ENCODE data around the gene GABBR2.

DNA sequence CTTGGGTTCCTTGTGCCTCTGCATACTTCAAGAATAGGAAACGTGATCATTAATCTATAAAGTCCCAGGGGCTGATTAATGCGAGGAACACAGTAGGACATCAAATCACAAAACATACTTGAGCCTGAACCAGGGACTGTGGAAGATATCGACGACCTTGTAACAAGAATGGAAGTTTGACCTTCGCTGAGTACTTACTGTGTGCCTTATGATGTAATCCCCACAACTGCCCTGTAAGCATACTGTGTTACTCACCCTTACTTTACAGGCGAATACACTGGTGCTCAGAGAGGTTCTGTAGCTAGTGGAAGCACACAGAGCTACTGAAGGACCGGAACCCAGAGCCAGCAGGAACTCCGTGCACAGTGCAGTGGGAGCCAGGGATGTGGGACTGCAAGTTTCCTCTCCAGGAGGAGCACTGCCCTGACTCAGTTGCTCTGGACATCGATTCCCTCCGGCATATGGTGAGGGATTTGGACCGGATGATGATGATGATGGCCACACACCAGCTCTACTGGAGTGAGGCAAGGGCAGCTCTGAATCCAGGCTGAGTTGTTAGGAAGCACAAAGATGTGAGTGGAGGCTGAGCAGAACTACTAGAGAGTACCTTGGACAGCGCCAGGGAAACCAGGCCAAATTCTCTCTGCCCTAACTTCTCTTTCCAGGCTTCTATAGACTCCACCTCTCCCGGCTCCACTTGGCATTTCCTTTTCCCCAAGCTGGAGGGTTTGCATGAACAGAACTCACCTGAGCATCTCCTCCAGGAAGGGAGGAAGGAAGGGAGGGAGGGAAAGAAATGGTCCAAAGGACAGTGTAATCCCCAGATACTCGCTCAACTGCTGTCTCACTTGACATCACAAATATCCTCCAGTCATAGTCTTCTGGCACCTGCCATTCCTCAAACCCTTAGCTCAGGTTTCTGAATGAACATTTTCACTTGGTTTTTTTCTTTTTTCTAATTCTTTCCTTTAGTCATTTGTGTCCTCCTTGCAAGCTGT lies 1.5 kb upstream of the GABBR2 start:
- TF ChIP-seq CTCF (IDR thresholded peaks at IDR 0.05) (no peak), POLR2A (IDR thresholded peaks at IDR 0.05) (no peak)

All from adrenal gland (tissue), 5 donors.